ENCODE measurements around the gene DCBLD2.

Gene DCBLD2

GRCh38 chr3:98901392-98902350 lies at the start of gene DCBLD2:
DCBLD2 (minus strand) TSS chr3:98901695; CDS start chr3:98901326, 369 bp downstream.
- Mint-ChIP-seq H3K27me3 (peaks cover 26% of the 10 kb centered on the region), H3K4me3 (peak within 1 kb of the TSS; percentile 84)

GRCh38 chr3:98945666-98946065 lies 44.2 kb upstream of the DCBLD2 start:
- Mint-ChIP-seq H3K36me3 (ENCODE audit: low read depth) (no peaks in the 10 kb centered on the region), H3K4me3 (no peak overlapping the region), H3K27ac (no peak overlapping the region), H3K9me3 (no peaks in the 10 kb centered on the region), H3K27me3 (peaks cover 3% of the 10 kb centered on the region), H3K4me1 (ENCODE audit: low read depth) (no peaks in the 10 kb centered on the region)
- no peak for DNase-seq

More at GRCh38 chr3:98901392-98902350, at the start of gene DCBLD2:
- H3K4me1 Mint-ChIP-seq (ENCODE audit: low read depth): peaks cover 24% of the 10 kb centered on the region
- peak within 1 kb of the TSS; percentile 84 for H3K27ac Mint-ChIP-seq
- H3K9me3 Mint-ChIP-seq: no peaks in the 10 kb centered on the region
- H3K36me3 Mint-ChIP-seq (ENCODE audit: low read depth): no peaks in the 10 kb centered on the region
- peak; percentile 93 for DNase-seq

DNA sequence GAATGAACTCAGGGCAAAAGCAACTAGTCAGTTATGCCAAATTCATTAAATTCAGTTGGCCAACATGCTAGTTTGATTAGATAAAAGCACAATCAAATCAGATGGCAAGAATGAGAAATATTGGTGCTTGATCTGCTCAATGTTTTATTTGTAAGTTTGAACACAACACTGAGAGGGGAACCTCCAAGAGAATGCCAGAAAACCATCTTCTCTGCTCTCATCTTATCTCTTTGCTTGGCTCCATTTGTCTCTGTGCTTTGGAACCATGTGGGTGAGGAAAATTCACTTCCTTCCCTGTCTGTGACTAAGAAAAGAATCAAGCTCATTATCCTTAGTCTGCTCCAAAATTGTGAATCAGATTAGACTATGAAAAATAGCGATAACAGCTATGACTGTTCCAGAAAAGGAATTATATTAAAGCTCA lies 43.6 kb upstream of the DCBLD2 start:
- Mint-ChIP-seq H3K4me3 (no peak overlapping the region), H3K36me3 (ENCODE audit: low read depth) (no peaks in the 10 kb centered on the region), H3K4me1 (ENCODE audit: low read depth) (no peaks in the 10 kb centered on the region), H3K9me3 (no peaks in the 10 kb centered on the region), H3K27me3 (peaks cover 3% of the 10 kb centered on the region), H3K27ac (no peak overlapping the region)
- no peak for DNase-seq

DNA sequence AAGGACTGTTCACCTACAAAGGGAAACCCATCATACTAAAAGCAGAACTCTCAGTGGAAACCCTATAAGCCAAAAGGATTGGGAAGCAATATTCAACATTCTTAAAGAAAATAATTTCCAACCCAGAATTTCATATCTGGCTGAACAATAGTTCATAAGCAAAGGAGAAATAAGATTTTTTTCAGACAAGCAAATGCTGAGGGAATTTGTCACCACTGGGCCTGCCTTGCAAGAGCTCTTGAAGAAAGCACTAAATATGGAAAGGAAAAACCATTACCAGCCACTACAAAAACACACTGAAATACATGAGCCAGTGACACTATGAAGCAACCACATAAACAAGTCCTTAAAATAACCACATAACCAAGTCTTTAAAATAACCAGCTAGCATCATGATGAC lies 28.9 kb upstream of the DCBLD2 start:
- no peak overlapping the region for H3K4me3 Mint-ChIP-seq
- H3K36me3 Mint-ChIP-seq (ENCODE audit: low read depth): no peaks in the 10 kb centered on the region
- peaks cover 13% of the 10 kb centered on the region for H3K27me3 Mint-ChIP-seq
- no peaks in the 10 kb centered on the region for H3K4me1 Mint-ChIP-seq (ENCODE audit: low read depth)
- no peak for DNase-seq
- H3K27ac Mint-ChIP-seq: no peak overlapping the region
- H3K9me3 Mint-ChIP-seq: peaks cover 18% of the 10 kb centered on the region

- H3K36me3 Mint-ChIP-seq (ENCODE audit: low read depth): no peaks in the 10 kb centered on the region
- DNase-seq: no peak
- no peak overlapping the region for H3K27ac Mint-ChIP-seq
- H3K9me3 Mint-ChIP-seq: no peaks in the 10 kb centered on the region
- peaks cover 13% of the 10 kb centered on the region for H3K27me3 Mint-ChIP-seq
- no peaks in the 10 kb centered on the region for H3K4me1 Mint-ChIP-seq (ENCODE audit: low read depth)
- no peak overlapping the region for H3K4me3 Mint-ChIP-seq
Observed at GRCh38 chr3:98921957-98922356, 20.5 kb upstream of the DCBLD2 start.

DNA sequence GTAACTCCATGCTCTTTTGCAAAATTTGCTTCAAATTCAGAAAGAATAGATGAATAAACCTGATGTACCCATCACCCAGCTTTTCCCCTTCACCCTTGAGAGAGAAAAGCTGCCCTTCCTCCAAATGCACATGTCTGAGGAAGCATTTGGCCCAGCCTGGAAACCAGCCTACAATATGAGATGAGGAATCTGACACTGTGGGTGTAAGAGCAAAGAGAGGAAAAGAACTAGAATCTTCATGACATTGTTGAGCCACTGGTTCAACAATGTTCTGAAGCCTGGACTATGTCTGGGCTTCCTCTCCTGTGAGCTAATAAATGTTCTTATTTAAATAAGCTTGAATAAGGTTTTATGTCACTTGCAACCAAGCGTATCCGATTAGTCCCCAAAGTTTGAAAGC lies 18.7 kb upstream of the DCBLD2 start:
- no peak overlapping the region for H3K4me3 Mint-ChIP-seq
- H3K27ac Mint-ChIP-seq: no peak overlapping the region
- no peaks in the 10 kb centered on the region for H3K4me1 Mint-ChIP-seq (ENCODE audit: low read depth)
- H3K36me3 Mint-ChIP-seq (ENCODE audit: low read depth): no peaks in the 10 kb centered on the region
- H3K9me3 Mint-ChIP-seq: no peaks in the 10 kb centered on the region
- DNase-seq: no peak
- H3K27me3 Mint-ChIP-seq: peaks cover 20% of the 10 kb centered on the region

- Mint-ChIP-seq H3K4me3 (no peak overlapping the region), H3K9me3 (no peaks in the 10 kb centered on the region), H3K4me1 (ENCODE audit: low read depth) (no peaks in the 10 kb centered on the region), H3K27ac (no peak overlapping the region), H3K27me3 (peaks cover 20% of the 10 kb centered on the region), H3K36me3 (ENCODE audit: low read depth) (no peaks in the 10 kb centered on the region)
- DNase-seq: no peak
Observed at GRCh38 chr3:98918586-98918985, 17.1 kb upstream of the DCBLD2 start.

- Mint-ChIP-seq H3K4me3 (no peak overlapping the region), H3K4me1 (ENCODE audit: low read depth) (no peaks in the 10 kb centered on the region), H3K36me3 (ENCODE audit: low read depth) (no peaks in the 10 kb centered on the region), H3K27me3 (peaks cover 17% of the 10 kb centered on the region), H3K9me3 (no peaks in the 10 kb centered on the region), H3K27ac (no peak overlapping the region)
- no peak for DNase-seq
Observed at GRCh38 chr3:98917608-98918007, 16.1 kb upstream of the DCBLD2 start.

DNA sequence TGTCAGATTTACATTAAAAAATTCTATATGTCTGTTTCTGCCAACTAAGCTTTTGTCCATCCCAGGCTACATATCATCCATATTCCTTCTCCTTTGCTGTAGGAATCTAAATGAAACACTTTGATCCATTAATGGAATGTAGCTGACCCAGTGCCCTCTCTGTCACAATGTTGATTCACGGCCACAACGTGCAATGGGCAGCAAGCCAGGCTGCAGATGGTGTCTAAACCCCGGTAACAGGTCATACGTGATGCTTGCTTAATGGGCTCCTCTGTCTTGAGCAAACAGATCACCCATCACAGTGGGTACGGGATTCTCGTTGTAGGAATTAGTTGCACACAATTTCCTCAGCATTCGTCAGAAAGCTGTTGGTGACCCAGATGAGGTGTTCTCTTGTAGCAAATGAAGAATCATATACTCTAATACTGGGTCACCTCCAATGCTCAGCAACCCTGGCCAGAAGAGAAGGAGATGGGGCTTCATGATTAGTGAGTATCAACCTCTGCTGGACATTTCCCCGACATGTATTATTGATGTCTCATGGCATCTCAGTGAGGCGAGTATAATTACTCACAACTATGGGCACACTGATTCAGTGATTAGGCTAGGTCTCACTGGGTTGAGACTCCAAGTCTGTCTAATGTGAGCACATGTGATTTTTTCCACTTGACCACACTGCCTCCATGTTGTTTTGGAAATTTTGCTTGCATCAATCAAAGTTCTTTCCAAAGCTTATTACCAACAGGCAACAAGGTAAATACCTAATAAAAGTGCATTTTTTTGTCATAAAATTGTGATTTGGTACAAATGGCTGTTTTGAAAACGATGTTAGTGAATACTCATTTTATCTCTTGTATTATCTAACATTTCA lies 12.9 kb upstream of the DCBLD2 start:
- DNase-seq: no peak
- Mint-ChIP-seq H3K36me3 (ENCODE audit: low read depth) (no peaks in the 10 kb centered on the region), H3K9me3 (no peaks in the 10 kb centered on the region), H3K27ac (no peak overlapping the region), H3K27me3 (peaks cover 28% of the 10 kb centered on the region), H3K4me3 (no peak overlapping the region), H3K4me1 (ENCODE audit: low read depth) (no peaks in the 10 kb centered on the region)

GRCh38 chr3:98912448-98912847 lies 11.0 kb upstream of the DCBLD2 start:
- no peak for DNase-seq

DNA sequence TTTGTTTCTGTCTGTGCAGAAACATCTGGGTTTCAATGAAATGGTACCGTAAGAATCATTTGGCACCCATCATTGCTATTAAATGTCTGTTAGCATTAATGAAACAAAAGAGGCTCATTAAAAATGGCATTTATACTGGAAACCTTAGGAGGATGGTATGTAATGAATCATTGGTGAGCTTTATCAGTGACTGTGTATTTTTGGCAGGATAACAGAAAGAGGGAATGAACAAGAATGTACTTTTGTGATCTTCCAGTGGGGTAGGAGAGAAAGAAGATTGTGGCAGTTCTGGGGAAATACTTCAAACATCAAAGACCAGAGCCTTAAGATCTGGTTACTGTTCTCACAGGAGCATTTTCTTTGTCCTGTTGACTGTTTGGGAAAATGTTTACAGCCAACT lies 4.7 kb upstream of the DCBLD2 start:
- no peak overlapping the region for H3K4me3 Mint-ChIP-seq

More at GRCh38 chr3:98912448-98912847, 11.0 kb upstream of the DCBLD2 start:
- H3K36me3 Mint-ChIP-seq (ENCODE audit: low read depth): no peaks in the 10 kb centered on the region
- H3K27ac Mint-ChIP-seq: no peak overlapping the region
- H3K27me3 Mint-ChIP-seq: peaks cover 29% of the 10 kb centered on the region
- H3K9me3 Mint-ChIP-seq: peaks cover 3% of the 10 kb centered on the region
- no peak overlapping the region for H3K4me3 Mint-ChIP-seq
- no peaks in the 10 kb centered on the region for H3K4me1 Mint-ChIP-seq (ENCODE audit: low read depth)

DNA sequence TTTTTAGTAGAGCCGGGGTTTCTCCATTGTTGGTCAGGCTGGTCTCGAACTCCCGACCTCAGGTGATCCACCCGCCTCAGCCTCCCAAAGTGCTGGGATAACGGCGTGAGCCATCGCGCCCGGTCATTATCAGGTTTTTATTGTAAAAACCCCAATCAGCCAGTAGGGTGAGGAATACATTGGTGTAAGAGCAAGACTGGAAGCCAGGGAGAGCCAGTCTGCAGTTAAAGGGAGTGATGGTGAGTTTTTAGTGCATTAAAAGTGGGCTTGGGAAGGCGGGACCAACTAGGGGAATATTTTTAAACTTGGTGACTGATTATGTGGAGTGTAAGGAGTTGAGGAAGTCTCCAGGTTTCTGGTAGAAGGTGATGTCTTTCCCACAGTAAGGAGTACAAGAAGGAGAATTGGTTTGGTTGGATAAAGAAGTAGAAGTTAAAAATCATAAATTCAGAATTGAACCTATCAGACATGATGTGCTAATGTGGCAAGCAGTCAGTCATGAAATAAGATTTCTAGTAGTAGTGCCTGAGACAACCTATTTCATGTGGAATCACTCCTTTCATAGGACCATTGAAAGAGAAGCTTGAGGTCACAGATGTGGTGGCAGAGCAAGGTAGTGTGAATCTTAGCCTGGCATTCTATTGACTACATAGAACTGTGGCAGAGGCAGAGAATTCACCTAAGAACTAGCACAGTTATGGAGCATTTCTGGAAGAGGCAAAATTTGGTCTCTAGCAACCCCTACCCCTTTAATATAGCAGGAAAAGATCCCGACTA lies 2.4 kb upstream of the DCBLD2 start:
- no peak overlapping the region for H3K27ac Mint-ChIP-seq
- DNase-seq: no peak
- no peak overlapping the region for H3K4me3 Mint-ChIP-seq
- peaks cover 3% of the 10 kb centered on the region for H3K9me3 Mint-ChIP-seq
- peaks cover 24% of the 10 kb centered on the region for H3K4me1 Mint-ChIP-seq (ENCODE audit: low read depth)
- H3K36me3 Mint-ChIP-seq (ENCODE audit: low read depth): no peaks in the 10 kb centered on the region
- peaks cover 32% of the 10 kb centered on the region for H3K27me3 Mint-ChIP-seq

More for the DNA sequence above, 4.7 kb upstream of the DCBLD2 start:
- H3K36me3 Mint-ChIP-seq (ENCODE audit: low read depth): no peaks in the 10 kb centered on the region
- no peak overlapping the region for H3K27ac Mint-ChIP-seq
- H3K27me3 Mint-ChIP-seq: peaks cover 28% of the 10 kb centered on the region
- H3K4me1 Mint-ChIP-seq (ENCODE audit: low read depth): peaks cover 10% of the 10 kb centered on the region
- DNase-seq: no peak
- peaks cover 3% of the 10 kb centered on the region for H3K9me3 Mint-ChIP-seq

DNA sequence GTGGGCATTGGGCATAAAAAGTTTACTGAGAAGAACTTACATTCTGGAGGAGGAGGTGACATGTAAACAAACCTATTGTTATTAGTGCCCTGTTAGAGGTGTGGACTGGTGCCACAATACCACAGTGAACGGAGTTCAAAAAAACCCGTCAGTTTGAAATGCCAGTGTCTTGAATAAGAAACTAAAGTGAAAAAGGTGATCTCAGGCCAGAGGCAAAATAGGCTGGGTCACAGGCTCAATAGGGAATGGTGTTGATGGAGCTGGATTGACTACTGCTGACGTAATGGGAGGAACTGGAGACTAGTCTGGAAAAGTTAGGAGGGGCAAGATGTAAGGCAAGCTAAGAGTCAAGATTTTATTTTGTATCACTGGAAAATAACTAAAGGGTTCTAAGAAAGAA lies 1.6 kb upstream of the DCBLD2 start:
- DNase-seq: no peak
- Mint-ChIP-seq H3K4me1 (ENCODE audit: low read depth) (peaks cover 24% of the 10 kb centered on the region), H3K36me3 (ENCODE audit: low read depth) (no peaks in the 10 kb centered on the region), H3K27ac (no peak overlapping the region), H3K27me3 (peaks cover 31% of the 10 kb centered on the region), H3K4me3 (no peak overlapping the region), H3K9me3 (no peaks in the 10 kb centered on the region)

- H3K4me1 Mint-ChIP-seq (ENCODE audit: low read depth): peaks cover 24% of the 10 kb centered on the region
- H3K9me3 Mint-ChIP-seq: no peaks in the 10 kb centered on the region
- peaks cover 29% of the 10 kb centered on the region for H3K27me3 Mint-ChIP-seq
- DNase-seq: no peak
- no peaks in the 10 kb centered on the region for H3K36me3 Mint-ChIP-seq (ENCODE audit: low read depth)
- H3K27ac Mint-ChIP-seq: peak overlapping the region; percentile 84
- H3K4me3 Mint-ChIP-seq: peak overlapping the region; percentile 82
Observed at GRCh38 chr3:98902351-98902740, 851 bp upstream of the DCBLD2 start.

Measured in activated T-cell treated with anti-CD3 and anti-CD28 coated beads, Interleukin-2, amount 50 U/mL, for 24 hours (primary cell).